GM21723 (cell line): ENCODE data around the gene ZNF14.
"Not testable (repeated sequence)": the region's sequence is repeated elsewhere in the genome, so short reads cannot be mapped to it uniquely, and the experiment has no call there.

Source experiments
- ATAC-seq: cut with Tn5 transposase; IDR thresholded peaks from one replicate; pipeline ENCODE4 v1.9.1; 2021; ENCODE audit warnings: mild to moderate bottlenecking, moderate library complexity; ENCODE audit not compliant: unreplicated experiment

ZNF14 gene

DNA sequence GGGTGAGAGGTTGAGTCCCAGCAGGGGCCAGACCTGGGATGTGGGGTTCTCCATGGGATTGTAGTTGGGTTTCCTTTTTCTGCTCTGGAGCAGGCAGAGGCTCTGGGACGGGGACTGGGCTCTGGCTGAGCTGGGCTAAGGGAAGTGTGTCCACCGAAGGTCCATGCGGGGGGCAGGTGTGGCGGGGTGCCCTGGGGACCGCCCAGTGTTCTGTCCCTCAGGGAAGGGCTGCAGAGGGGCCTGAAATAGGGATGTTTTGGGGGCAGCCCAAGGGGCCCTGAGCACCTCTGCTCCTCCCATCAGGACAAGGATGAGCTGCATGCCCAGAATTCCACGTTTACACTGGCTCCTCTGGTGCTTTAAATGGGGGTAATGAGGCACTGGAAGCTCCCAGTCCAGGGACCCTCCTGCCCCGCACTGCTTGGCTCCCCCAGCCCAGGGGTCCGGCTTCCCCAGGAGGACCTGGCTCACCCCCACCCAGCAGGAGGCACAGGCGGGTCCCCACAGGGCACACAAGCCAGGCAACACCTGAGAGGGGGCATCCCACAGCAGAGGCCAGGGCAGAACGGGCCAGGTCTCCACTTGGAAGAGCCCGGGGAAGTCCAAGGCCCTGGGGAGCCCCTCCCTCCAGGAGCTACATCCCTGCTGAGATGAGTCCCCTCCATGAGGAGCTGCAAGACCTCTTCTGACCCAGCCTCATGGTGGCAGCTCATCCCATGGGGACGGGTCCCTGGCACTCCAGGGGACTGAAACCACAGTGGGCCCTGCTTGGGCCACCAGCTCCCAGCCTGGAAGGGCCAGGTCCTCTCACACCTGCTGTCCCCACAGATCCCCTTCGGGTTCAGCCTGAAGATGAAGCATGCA, 14.7 kb upstream of the ZNF14 start:
- ATAC-seq, result no peak

DNA sequence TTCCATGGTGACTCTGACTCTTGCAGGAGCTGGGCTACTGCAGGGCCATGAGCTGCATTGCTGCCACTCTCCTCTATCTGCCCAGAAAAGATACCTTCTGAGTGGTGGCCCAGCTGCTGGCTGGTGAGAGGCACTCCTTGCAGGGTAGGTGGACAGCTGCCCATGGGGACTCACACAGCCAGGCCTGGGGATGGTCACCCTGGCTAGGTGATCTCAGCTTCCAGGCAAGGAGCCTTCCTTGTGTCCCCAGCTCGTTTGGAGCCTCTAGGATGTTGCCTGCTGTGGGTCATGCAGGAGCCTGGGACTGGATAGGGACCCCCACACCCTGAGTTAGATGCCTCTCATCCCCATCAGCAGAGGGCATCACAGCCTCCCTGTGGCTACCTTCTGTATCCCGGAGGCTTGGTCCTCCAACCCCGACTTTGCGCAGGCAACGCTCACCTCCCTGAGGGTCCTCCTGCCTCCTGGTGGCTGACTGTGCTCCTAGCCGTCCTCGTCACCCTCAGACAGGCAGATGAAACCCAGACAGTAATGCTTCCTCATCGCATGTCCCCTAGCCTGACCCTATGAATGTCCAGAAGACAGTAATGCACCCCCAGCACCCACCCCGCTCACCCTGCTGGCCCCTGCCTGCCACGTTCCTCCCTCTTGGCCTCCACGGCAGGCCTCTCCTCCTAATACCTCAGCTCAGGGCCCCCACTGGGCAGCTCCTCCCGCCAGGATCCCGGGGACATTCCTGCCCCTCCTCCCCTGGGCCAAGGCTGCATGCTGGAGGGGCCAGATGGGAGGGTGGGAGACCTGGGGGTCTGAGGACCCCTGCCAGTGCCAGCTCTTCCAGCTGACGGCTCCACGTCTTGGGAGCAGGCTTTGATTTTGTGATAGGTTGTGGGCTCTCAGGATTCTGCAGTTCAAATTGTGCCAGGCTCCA, 13.6 kb upstream of the ZNF14 start:
- no peak for ATAC-seq

- no peak for ATAC-seq
Measured at GRCh38 chr19:19745496-19746285, 12.8 kb upstream of the ZNF14 start.

- no peak for ATAC-seq
Measured at GRCh38 chr19:19744641-19745040, 11.7 kb upstream of the ZNF14 start.

DNA sequence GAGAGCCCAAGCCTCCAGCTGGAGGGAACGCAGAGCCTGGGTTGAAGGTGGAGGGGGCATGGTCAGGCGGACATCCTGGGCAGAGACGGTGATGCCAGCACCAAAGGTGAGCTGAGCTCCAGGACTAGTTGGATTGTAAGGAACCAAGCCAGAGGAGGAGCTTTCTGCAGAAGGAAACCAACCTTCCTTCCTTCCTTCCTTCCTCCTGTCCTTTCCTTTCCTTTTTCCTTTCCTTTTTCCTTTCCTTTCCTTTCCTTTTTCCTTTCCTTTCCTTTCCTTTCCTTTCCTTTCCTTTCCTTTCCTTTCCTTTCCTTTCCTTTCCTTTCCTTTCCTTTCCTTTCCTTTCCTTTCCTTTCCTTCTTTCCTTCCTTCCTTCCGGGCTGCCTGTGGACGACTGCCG, 11.0 kb upstream of the ZNF14 start:
- ATAC-seq, result not testable (repeated sequence)

DNA sequence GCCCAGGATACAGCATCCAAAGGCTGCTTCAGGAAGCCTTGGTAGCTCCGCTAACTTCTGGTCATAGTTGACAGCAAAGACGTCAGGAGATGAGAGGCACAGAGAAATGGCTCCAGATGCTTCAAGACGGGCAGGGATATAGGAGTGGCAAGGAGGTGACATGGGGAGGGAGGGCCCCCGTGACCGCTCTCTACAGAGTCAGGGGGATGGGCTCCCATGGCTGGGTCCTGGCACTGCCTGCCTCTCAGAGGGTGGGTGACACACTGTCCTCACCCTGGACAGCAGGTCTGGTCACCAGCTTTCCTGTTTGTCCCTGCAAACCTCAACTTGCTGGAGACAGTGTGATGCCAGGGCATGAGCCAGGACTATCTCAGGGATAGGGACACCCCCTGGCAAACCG, 10.3 kb upstream of the ZNF14 start:
- ATAC-seq, result no peak

GRCh38 chr19:19742773-19743172, 9.9 kb upstream of the ZNF14 start:
- no peak for ATAC-seq

DNA sequence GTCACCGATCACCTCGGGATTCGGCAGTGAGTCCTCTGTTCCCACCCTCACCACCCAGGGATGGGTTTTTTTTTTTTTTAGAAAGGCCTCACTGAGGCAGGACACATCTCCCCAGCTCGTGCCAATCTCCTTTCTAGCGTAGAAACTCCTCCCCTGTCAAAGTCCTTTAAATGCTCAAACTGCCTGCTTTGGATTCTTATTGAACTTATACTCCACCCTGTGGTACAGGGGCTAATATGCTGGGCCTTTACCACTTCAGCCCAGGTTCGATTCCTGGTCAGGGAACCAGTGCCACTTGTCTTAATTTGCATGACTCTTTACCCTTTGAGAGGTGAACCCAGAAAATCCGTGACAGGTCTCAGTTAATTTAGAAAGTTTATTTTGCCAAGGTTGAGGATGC, 8.3 kb upstream of the ZNF14 start:
- no peak for ATAC-seq

DNA sequence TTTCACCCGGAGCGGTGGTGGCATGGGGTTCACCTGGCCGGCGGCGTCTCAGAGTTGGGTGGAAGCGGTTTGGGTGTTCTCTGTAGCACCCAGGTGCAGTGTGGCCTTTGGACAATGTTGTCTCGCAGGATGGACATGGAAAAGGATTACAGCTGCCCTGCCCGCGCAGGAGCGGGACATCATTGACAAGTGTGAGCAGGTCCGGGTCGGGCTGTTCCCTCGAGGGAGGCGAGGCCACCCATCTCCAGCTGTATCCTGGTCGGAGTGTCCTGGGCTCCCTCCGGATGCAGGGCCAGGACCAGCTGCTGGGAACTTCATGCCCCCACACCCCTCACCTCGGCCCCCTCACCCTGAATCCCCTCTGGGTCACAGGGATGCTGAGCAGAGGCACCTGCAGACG, 7.8 kb upstream of the ZNF14 start:
- no peak for ATAC-seq

GRCh38 chr19:19738564-19738963, 5.7 kb upstream of the ZNF14 start:
- no peak for ATAC-seq

GRCh38 chr19:19737559-19738332, 4.8 kb upstream of the ZNF14 start:
- no peak for ATAC-seq

GRCh38 chr19:19721896-19722295, 11.0 kb downstream of the ZNF14 start:
- no peak for ATAC-seq

DNA sequence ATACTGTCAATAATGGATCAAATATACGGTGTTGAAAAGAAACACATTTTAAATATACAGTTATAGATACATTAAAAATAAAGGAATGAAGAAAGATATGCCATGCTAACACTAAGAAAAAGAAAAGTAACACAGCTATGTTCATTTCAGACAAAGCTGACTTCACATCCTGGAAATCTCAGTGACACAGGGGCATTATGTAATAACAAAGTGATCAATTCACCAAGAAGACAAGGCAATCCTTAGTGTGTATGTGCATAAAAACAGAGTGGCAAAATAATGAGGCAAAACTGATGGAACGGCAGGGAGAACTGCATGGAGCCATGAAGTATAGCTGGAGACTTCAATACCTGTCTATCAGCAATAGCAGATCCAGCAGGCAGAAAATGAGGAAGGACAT, 13.1 kb downstream of the ZNF14 start:
- no peak for ATAC-seq

GRCh38 chr19:19711934-19712828, 20.7 kb downstream of the ZNF14 start:
- ATAC-seq, result no peak

- no peak for ATAC-seq
Measured at GRCh38 chr19:19711306-19711933, 21.5 kb downstream of the ZNF14 start.

GRCh38 chr19:19710506-19710905, 22.4 kb downstream of the ZNF14 start:
- no peak for ATAC-seq

DNA sequence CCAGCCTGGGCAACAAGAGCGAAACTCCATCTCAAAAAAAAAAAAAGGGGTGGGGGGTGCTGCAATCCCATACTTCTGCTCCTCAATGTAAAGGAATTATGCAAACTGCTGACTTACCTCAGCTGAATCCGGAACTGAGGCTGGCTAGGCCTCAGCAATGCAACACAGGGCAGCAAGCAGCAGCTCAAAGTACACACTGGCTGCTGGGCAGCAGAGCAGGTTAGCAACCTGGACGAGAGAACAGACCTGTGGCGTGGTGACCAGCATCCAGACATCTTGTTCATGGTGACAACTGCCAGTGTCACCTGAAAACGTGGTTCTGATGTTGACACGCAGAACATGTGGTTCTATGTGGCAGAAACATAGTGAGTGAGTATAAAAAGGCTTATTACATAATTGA, 28.1 kb downstream of the ZNF14 start:
- no peak for ATAC-seq

DNA sequence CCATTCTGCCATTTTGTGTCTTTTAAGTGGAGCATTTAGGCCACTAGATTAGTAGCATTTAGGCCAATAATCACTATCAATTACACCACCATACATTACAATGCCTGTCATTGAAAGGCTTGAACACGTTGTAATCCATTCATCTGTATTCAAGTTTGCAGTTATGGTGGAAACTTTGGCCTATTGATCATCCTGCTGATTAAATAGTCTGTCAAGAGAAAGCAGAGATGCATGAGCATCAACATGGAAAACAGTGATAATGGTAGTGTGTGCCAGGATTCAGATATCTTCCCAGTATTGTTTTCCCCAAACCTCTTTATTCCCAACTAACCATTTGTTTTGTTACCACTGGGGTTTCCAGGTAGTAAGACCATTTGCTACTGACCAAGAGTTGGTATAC, 32.4 kb downstream of the ZNF14 start:
- ATAC-seq, result not testable (repeated sequence)

DNA sequence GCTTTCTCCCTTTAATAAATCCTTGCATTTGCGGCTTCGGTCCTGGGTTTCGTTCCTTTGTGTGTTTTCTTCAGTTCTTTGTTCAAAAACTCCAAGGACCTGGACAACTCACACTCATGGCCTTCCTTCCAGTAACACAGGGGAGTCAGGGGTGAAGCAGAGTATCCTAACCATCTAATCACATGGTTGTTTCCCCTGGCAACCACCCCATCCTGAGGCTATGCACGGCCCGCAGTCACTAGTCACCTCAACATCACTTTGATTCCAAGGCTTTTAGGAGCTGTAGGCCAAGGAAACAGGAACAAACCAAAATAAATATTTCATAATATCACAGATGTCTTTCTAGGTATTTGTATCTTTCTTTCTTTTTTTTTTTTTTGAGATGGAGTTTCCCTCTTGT, 35.3 kb downstream of the ZNF14 start:
- no peak for ATAC-seq
